Activated effector memory CD4-positive, alpha-beta T cell treated with anti-CD3 and anti-CD28 coated beads, Interleukin-2, amount 50 U/mL, for 16 hours (primary cell): ENCODE results near the gene OTOP1.
"Not testable (repeated sequence)": the region's sequence is repeated elsewhere in the genome, so short reads cannot be mapped to it uniquely, and the experiment has no call there.

Experiments
- DNase-seq: peaks from one replicate; pipeline ENCODE4 v3.0.0-alpha.2; 2020

OTOP1 gene

DNA sequence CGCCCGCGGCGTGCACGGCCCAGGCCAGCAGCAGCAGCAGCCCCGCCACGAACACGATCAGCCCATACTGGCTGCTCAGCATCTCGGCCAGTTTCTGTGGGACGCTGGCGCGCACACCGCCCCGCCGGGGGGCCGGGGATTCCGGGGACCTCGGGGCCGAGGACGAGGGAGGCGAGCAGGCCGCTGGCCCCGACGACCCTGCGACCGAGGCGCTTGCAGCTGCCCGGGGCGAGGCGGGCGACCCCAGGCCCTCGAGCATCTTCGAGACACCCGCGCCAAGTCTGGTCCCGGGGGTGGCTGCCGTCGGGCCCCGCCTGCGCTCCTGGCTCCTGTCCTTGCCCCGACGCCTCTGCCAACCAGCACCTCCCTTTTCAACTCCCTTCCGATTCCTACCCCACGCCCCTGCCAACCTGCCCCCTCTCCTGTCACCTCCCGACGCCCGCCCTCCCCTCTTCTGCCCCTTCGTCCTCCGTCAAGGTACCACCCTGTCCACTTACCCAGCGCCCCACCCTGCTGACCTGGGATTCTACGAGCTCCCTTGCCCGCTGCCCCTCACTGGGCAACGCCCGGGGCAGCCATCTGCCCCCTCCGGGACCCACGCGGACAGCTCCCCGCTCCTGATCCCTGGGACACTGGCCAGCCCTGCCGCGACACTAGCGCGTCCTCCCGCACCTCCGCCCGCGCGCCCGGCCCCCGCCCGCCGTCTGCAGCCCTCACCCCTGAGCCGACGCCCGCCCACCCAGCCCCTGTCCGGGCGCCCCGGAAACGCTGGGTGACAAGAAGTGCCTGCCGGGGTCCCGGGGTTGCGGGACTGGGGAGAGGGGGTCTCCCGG is at the start of gene OTOP1:
Gene OTOP1 (minus strand): TSS at position 324 of the 833 bp plus-strand sequence. CDS start 65 bp downstream, at position 259.
- DNase-seq = no peak

DNA sequence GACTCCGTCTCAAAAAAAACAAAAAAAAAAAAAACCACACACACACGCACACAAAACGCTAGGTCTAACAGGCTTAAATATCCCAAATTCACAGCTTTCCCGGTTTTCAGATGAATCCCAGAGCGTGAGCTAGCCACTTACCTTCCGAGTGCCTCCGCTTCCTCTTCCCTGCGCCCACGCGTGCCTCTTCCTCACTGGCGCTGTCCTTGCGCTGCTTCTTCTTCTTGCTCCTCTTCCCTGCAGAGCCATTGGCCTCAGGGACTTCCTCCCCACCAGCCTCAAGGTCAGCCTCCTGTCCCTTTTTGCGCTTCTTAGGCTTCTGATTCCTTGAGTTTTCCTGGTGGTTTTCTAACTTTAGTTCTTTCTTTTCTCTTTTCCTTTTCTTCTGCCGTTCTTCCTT is 47.5 kb upstream of the OTOP1 start:
- DNase-seq = no peak

DNA sequence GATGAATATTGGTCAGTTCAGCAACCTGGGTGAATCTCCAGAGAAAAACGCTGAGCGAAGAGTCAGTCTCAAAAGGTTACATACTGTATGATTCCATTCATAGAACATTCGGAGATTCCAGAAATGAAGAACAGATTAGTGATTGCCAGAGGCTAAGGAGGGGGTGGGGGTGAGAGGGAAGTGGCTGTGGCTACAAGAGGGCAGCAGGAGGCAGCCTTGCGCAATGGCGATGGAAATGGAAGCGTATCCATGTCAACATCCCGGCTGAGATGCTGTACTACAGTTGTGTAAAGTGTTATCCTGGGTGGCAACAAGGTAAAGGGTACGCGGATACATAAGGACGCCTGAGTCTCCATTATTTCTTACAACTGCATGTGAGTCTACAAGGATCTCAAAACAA is 45.2 kb upstream of the OTOP1 start:
- DNase-seq = no peak

DNA sequence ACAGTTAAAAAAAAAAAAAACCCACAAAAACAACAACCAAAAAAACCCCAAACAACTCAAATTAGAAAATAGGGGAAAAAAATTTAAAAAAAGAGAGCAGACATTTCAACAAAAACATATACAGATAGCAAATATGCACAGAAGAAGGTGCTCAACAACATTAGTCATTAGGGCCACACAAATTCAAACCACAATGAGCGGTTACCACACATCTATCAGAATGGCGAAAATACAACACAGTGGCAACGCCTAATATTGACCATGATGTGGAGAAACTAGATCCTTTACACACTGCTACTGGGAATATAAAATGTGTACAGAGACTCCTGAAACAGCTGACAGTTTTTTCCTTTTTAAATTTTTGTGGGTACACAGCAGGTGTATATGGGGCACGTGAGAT is 43.8 kb upstream of the OTOP1 start:
- no peak for DNase-seq

DNA sequence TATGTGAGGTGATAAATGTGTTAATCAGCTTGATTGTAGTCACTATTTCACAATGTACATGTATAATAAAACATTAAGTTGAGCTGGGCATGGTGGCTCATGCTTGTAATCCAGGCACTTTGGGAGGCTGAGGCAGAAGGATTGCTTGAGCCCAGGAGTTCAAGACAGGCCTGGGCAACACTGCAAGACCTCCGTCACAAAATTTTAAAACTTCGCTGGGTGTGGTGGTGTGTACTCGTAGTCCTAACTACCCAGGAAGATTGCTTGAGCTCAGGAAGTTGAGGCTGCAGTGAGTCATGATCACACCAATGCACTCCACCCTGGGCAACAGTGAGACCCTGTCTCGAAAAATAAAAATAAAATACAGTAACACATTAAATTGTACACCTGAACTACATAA is 43.1 kb upstream of the OTOP1 start:
- no peak for DNase-seq

GRCh38 chr4:4269331-4269731 is 42.6 kb upstream of the OTOP1 start:
- peak; percentile 67 for DNase-seq

- DNase-seq = no peak
These were observed 42.0 kb upstream of the OTOP1 start for GRCh38 chr4:4268776-4269175.

GRCh38 chr4:4267981-4268380 is 41.3 kb upstream of the OTOP1 start:
- DNase-seq = no peak

- DNase-seq = no peak
These were observed 33.5 kb upstream of the OTOP1 start for GRCh38 chr4:4260185-4260751.

GRCh38 chr4:4259484-4260100 is 32.9 kb upstream of the OTOP1 start:
- DNase-seq = no peak

- not testable (repeated sequence) for DNase-seq
These were observed 31.0 kb upstream of the OTOP1 start for GRCh38 chr4:4257705-4258104.

DNA sequence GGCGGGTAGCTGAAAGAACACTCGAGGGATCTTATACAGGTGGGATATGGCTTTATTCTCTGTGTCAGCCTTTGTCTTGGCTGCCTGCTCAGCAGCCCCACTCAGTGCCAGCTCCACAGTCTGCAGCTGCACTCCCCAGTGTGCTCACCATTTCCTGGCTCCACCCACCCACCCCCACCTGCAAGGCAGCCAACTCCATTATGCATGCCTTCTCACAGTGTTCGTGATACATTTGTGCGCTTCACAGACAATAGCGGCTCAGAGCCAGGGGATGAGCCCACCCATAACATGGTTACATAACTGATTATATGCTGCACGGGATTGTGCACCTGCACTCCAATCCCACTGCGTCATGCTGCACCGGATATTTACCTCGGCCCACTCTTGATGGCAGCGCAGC is 30.1 kb upstream of the OTOP1 start:
- DNase-seq = no peak

GRCh38 chr4:4254666-4255065 is 27.9 kb upstream of the OTOP1 start:
- no peak for DNase-seq

- DNase-seq = no peak
These were observed 27.5 kb upstream of the OTOP1 start for GRCh38 chr4:4254199-4254598.

- DNase-seq = no peak
These were observed 23.1 kb upstream of the OTOP1 start for GRCh38 chr4:4249866-4250265.

DNA sequence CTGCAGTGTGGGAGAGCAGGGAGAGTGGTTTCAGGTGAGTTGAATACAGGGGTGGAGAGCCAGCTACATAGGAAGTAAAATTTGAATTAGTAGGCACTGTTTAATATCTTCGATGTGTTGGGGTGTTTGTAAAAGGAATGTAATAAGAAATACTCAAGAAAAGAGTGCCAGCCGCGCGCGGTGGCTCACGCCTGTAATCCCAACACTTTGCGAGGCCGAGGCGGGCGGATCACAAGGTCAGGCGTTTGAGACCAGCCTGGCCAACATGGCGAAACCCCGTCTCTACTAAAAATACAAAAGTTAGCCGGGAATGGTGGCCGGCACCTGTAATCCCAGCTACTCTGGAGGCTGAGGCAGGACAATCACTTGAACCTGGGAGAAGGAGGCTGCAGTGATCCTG is 22.6 kb upstream of the OTOP1 start:
- DNase-seq = not testable (repeated sequence)

DNA sequence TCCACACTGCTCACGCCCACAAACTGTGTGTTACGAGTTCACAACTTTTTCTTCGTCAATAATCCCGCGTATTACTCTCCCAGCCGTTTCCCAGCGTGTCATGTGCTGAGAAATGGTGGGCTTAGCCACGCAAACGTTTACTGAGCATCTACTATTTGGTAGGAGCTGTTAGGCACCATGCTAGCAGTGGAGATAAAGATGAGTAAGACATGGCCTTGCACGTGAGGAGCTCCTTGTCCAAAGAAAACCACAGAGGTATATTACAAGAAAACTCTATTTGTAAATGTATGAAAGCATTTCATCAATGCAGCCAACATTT is 22.1 kb upstream of the OTOP1 start:
- no peak for DNase-seq

GRCh38 chr4:4248029-4248884 is 21.5 kb upstream of the OTOP1 start, which contains the start of gene TMEM128:
Gene TMEM128, minus strand, starts transcription at chr4:4248223. Its CDS starts 21 bp downstream, at chr4:4248202.
- peak; percentile 97 for DNase-seq

DNA sequence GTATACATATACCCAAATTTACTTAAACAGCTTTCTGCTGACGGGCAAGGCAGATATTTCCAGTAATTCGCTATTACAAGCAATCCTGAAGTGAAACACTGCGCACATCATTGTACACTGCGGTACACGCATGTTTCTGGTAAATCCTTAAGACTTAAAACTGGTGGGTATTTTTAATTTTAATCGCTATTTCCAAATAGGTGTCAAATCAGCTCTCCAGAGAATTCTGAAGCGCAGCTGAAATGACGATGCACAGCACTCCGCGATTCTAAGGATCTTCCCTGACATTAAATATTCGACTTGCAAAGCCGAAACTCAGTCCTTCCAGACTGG is 20.9 kb upstream of the OTOP1 start:
- DNase-seq = no peak

DNA sequence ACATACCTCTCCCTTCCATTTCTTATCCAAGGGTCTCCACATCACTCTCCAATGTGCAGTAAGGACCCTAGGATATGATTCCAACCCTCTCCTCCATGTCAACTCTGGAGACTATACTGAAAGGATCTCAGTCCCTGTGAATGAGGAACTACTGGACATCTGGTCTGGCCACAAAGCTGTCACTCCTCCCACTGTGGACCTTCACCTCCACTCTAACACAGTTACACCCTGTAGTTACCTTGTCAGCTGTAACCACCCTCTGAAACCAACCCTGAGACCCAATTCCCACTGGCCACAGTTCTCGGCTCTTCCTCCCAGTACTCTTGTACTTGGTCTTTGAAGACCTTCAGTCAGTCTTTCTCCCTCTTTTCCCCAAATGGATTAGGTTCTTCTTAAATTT is 18.4 kb upstream of the OTOP1 start:
- DNase-seq = no peak

- DNase-seq = not testable (repeated sequence)
These were observed 12.8 kb upstream of the OTOP1 start for GRCh38 chr4:4239551-4239950.

GRCh38 chr4:4233610-4234009 is 6.9 kb upstream of the OTOP1 start:
- no peak for DNase-seq

DNA sequence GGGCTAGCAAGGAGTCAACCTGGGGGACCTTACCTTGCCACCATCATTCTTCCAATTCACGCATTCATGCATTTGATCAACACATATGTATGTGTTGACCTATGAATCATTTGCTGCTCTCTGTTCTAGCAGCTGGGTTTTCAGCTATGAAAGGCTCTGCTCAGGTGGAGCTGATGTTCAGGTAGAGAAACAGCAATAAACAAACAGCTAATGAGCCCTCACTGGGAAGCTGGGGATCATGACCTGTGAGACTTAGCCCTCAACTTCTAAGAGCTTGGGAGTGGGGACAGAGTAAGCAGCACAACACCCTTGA is 1.6 kb upstream of the OTOP1 start:
- DNase-seq = no peak
